K562 (cell line): ENCODE results near the gene NDUFS8. TPM values are rescaled to one million over a fixed set of nuclear protein-coding genes. Genes with fewer than 3 reads are reported as not detected.

ENCODE experiments used
- ATAC-seq: fragments of 200-7000 bp; cut with Tn5 transposase; 3 replicates; pipeline ENCODE4 v1.9.1; 2020; ENCODE audit warnings: moderate library complexity
- BruUV-seq: library from RNA; stranded (reverse); fragments of 400-500 nt; replicated peaks from 2 replicates; lab custom pipeline; 2021; lab: Mats Ljungman, UMichigan
- CTCF ChIA-PET: fragments of 300-600 bp; formaldehyde crosslinking; extraction: SDS; loops from one replicate; lab custom pipeline; 2021; ENCODE audit warnings: low intra/inter-chr PET ratio; lab: Yijun Ruan, JAX
- POLR2A ChIA-PET: fragments of 300-600, 350-650 bp; sonication (Branson Sonifier 250); formaldehyde crosslinking; extraction: SDS; loops from one replicate; lab custom pipeline; 2021; ENCODE audit warnings: antibody characterized with exemption, inconsistent platforms; lab: Yijun Ruan, JAX
- DNase-seq, 4 experiments: peaks; one replicate each; pipeline versions ENCODE4 v3.0.0 to v3.0.0-alpha.2; 2011 to 2018; ENCODE audit warnings: low spot score in 3 of 4, mixed read lengths in 3 of 4; ENCODE audit errors: extremely low read depth in 1 of 4
- FAIRE-seq: peaks from 2 replicates; lab custom pipeline; 2011; peaks lifted over from hg19 to GRCh38; lab: Jason Lieb, UNC
- H2AFZ ChIP-seq: 2 replicates; pipeline ENCODE4 v1.6.0; 2011; ENCODE audit warnings: low read depth, low read length, control low read depth, inconsistent platforms
- H3K27ac ChIP-seq: fragments of 200-600 bp; 3 replicates; pipeline ENCODE4 v1.8.0; 2011; ENCODE audit warnings: low read depth, mild to moderate bottlenecking, control low read depth, inconsistent platforms, low read length, moderate library complexity, mixed read lengths; ENCODE audit errors: extremely low read depth
- H3K27me3 ChIP-seq, 2 experiments: fragments of 300-600 bp in 1 of 2; 2 replicates in 1 of 2; 3 replicates in 1 of 2; pipeline versions ENCODE4 v1.6.0 to v1.8.0; 2011; ENCODE audit warnings: inconsistent platforms in 2 of 2, low read length in 2 of 2, mild to moderate bottlenecking in 1 of 2, mixed read lengths in 1 of 2, moderate library complexity in 1 of 2; ENCODE audit not compliant: control insufficient read depth in 2 of 2, insufficient read depth in 2 of 2
- H3K36me3 ChIP-seq: fragments of 300-600 bp; 3 replicates; pipeline ENCODE4 v1.8.0; 2011; ENCODE audit warnings: mild to moderate bottlenecking, low read length, inconsistent platforms; ENCODE audit not compliant: control insufficient read depth, insufficient read depth
- H3K4me1 ChIP-seq, 2 experiments: fragments of 200-600 bp in 1 of 2; replicated peaks in 1 of 2; 2 replicates in 1 of 2; 3 replicates in 1 of 2; pipeline versions ENCODE4 v1.5.1 to v1.8.0; 2011; ENCODE audit warnings: inconsistent platforms in 2 of 2, low read length in 2 of 2, mild to moderate bottlenecking in 1 of 2, mixed read lengths in 1 of 2, moderate library complexity in 1 of 2; ENCODE audit not compliant: control insufficient read depth in 2 of 2, insufficient read depth in 2 of 2
- H3K4me2 ChIP-seq: 2 replicates; pipeline ENCODE4 v1.6.1; 2011; ENCODE audit warnings: low read length, control low read depth, inconsistent platforms, mixed read lengths; ENCODE audit not compliant: insufficient read depth
- H3K4me3 ChIP-seq: fragments of 200-600 bp; sonication (generic), shearing (Covaris generic); 2 replicates; pipeline ENCODE4 v1.5.1; 2016; ENCODE audit warnings: control low read depth, inconsistent platforms
- H3K79me2 ChIP-seq: fragments of 200-600 bp; 3 replicates; pipeline ENCODE4 v1.8.0; 2011; ENCODE audit warnings: low read length, inconsistent platforms; ENCODE audit not compliant: control insufficient read depth, insufficient read depth
- H3K9ac ChIP-seq, 2 experiments: 2 replicates each; pipeline versions ENCODE4 v1.6.0 to v1.6.1; 2011; ENCODE audit warnings: low read depth in 2 of 2, low read length in 2 of 2, control low read depth in 1 of 2, inconsistent platforms in 1 of 2, mild to moderate bottlenecking in 1 of 2, mixed read lengths in 1 of 2; ENCODE audit not compliant: insufficient read depth in 1 of 2
- H3K9me1 ChIP-seq: one replicate; pipeline ENCODE4 v1.6.0; 2011; ENCODE audit warnings: inconsistent platforms, mild to moderate bottlenecking, low read length, moderate library complexity; ENCODE audit not compliant: control insufficient read depth, insufficient read depth
- H3K9me3 ChIP-seq: replicated peaks from 2 replicates; pipeline ENCODE4 v1.5.1; 2011; ENCODE audit warnings: low read depth, low read length, inconsistent platforms; ENCODE audit not compliant: control insufficient read depth, insufficient read depth
- H4K20me1 ChIP-seq: replicated peaks from 2 replicates; pipeline ENCODE4 v1.6.1; 2011; ENCODE audit warnings: low read length, inconsistent platforms, mixed read lengths; ENCODE audit not compliant: control insufficient read depth, insufficient read depth
- DACH1 ChIP-seq: fragments of 450-650 bp; IDR thresholded peaks from 2 replicates; pipeline ENCODE4 v1.6.1; 2018; ENCODE audit not compliant: partially characterized antibody
- DIDO1 ChIP-seq: fragments of 450-650 bp; IDR thresholded peaks from 2 replicates; pipeline ENCODE4 v1.6.1; 2016; ENCODE audit warnings: low read depth, missing biosample characterization, missing genetic modification characterization
- EP400 ChIP-seq: fragments of 450-650 bp; IDR thresholded peaks from 2 replicates; pipeline ENCODE4 v1.6.1; 2017; ENCODE audit warnings: antibody characterized with exemption, mild to moderate bottlenecking, moderate library complexity
- NFATC3 ChIP-seq: fragments of 450-650 bp; IDR thresholded peaks from 2 replicates; pipeline ENCODE4 v1.6.1; 2017; ENCODE audit warnings: mild to moderate bottlenecking
- PPARD ChIP-seq: fragments of 250-450 bp; sonication (Bioruptor Pico); IDR thresholded peaks from 2 replicates; pipeline ENCODE4 v1.8.0; 2022; ENCODE audit warnings: inconsistent platforms, mild to moderate bottlenecking, moderate library complexity
- PYGO2 ChIP-seq: fragments of 450-650 bp; IDR thresholded peaks from 2 replicates; pipeline ENCODE4 v1.6.1; 2016; ENCODE audit warnings: mild to moderate bottlenecking, missing genetic modification characterization, moderate library complexity, missing compliant biosample characterization
- SRSF1 ChIP-seq: fragments of 200-400 bp; formaldehyde crosslinking; IDR thresholded peaks from 2 replicates; pipeline ENCODE4 v1.6.1; 2017; ENCODE audit warnings: mild to moderate bottlenecking, low read depth, low read length, moderate library complexity
- ZBTB8A ChIP-seq: fragments of 450-650 bp; IDR thresholded peaks from 2 replicates; pipeline ENCODE4 v1.6.1; 2018; ENCODE audit warnings: mild to moderate bottlenecking, moderate library complexity; ENCODE audit not compliant: partially characterized antibody
- ZNF24 ChIP-seq: fragments of 450-650 bp; IDR thresholded peaks from 2 replicates; pipeline ENCODE4 v1.6.1; 2016
- ZNF274 ChIP-seq: IDR thresholded peaks from 2 replicates; pipeline ENCODE4 v1.6.1; 2011; ENCODE audit warnings: low read depth, mild to moderate bottlenecking, low read length, moderate library complexity, borderline replicate concordance
- ZNF778 ChIP-seq: fragments of 450-650 bp; formaldehyde crosslinking; IDR thresholded peaks from 2 replicates; pipeline ENCODE4 v1.4.0; 2020; ENCODE audit warnings: mild to moderate bottlenecking, moderate library complexity
- WGBS: fragments of 100-300 bp; shearing (Covaris generic); methylation state at CpG from one replicate; pipeline ENCODE4 v1.1.6; 2016; ENCODE audit warnings: low coverage, mixed read lengths; ENCODE audit not compliant: insufficient coverage; ENCODE audit errors: missing lambda C conversion rate; 5-methylcytosine and 5-hydroxymethylcytosine counted together
- in situ Hi-C: fragments of 300-500 bp; cut with MboI; formaldehyde crosslinking; loops from 4 replicates; pipeline ENCODE4 v1.15.0; 2018; ENCODE audit warnings: inconsistent platforms, mixed read lengths
- intact Hi-C: fragments of 100-400 bp; cut with micrococcal nuclease; formaldehyde crosslinking; loops from 2 replicates; pipeline ENCODE4 v1.14.2; 2022
- polyA plus RNA-seq, 8 experiments: library from polyadenylated mRNA; depleted of rRNA in 4 of 8; stranded (reverse) in 5 of 8; unstranded in 3 of 8; fragments of >200 nt; fragmentation: Nextera tagmentation in 2 of 8; fragmentation: Illumina TruSeq in 1 of 8; extraction: Ambion mirVana in 2 of 8; extraction: Trizol in 1 of 8; gene quantifications; 2 replicates each; pipeline versions ENCODE4 v1.2.1 to v1.2.3, GENCODE V29; 2011 to 2014; ENCODE audit warnings: inconsistent platforms in 1 of 8, missing spikeins in 1 of 8
- total RNA-seq, 7 experiments: library from RNA; depleted of rRNA in 6 of 7; stranded (reverse); fragments of >200 nt in 6 of 7; fragmentation: Illumina TruSeq in 2 of 7; extraction: Trizol in 2 of 7; gene quantifications; 2 replicates each; pipeline versions ENCODE4 v1.2.1 to v1.2.3, GENCODE V29; 2011 to 2021; ENCODE audit warnings: low replicate concordance in 1 of 7
- TF ChIP-seq, protein P1 (sequence below): fragments of 250-450 bp; sonication (Bioruptor Pico); IDR thresholded peaks from 2 replicates; pipeline ENCODE4 v1.5.0; 2021
- TF ChIP-seq, protein P2 (sequence below), 2 experiments: fragments of 150-350 bp in 1 of 2; IDR thresholded peaks; 2 replicates each; pipeline ENCODE4 v1.6.1; 2012 to 2016; ENCODE audit warnings: low read depth in 2 of 2, low read length in 2 of 2, mild to moderate bottlenecking in 1 of 2, moderate library complexity in 1 of 2

The NDUFS8 gene
- total and polyA plus RNA-seq, 9 of the 15 experiments (the other 6 are each of a cell fraction or from before 2014, with no cell fraction given), result 36.5 to 351 (median 101) TPM

DNA sequence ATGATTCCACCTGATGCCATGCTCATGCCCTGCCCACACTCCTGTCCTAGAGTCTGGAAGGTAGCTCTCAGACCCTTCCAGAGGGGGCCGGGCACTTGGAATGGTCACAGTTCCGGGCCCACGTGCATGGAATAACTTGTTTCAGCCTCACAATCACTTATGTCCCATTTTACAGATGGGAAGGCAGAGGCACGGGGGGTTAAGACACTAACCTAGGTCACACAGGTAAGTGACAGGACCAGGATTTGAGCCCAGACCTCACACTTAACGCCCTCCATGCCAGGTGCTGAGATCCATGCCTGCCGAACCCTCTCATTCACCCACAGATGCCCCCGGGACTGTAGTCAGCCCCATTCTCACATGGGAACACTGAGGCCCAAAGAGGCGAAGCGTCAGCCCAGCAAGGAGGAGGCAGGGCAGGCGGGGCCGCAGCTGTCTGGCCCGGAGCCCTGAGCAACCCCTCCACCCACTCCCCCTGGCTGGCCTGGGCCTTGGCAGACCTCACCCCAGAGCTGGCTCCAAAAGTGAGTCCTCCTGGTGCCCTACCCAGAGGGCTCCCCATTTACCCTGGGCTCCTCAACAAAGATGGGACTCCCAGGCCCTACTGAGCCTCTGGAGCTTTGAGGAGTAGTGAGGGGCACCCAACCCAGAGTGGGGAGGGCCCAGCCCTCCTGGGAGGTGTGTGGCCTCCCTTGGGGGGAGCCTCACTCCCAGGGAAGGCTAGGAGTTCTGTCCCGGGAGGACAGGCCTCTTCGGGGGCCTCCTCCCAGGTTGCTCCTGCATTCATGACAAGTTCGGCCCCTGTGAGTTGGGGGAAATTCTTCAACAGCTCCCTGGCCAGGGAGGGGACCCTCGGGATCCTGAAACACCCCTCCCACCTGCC is 22.7 kb upstream of the NDUFS8 start:
- no peak for ATAC-seq
- ChIA-PET CTCF (interaction anchor here (0.7 kb wide), 1 partner anchor 43 kb away, joined by 3 read pairs; no protein-coding TSS in a partner anchor), POLR2A (interaction anchor here (1.3 kb wide), 1 partner anchor 11 kb away, joined by 6 read pairs; no protein-coding TSS in a partner anchor)
- Histone ChIP-seq H3K9me3 (no peaks in the 10 kb centered on the region), H3K27me3 (no peaks in the 10 kb centered on the region), H3K27ac (no peak overlapping the region), H3K9me1 (no peaks in the 10 kb centered on the region), H3K4me2 (no peak overlapping the region), H3K9ac (no peak overlapping the region), H4K20me1 (no peaks in the 10 kb centered on the region), H3K79me2 (no peaks in the 10 kb centered on the region), H2AFZ (no peak overlapping the region), H3K36me3 (no peaks in the 10 kb centered on the region), H3K4me3 (no peak overlapping the region), H3K4me1 (peaks cover 31 to 65% of the 10 kb centered on the region in 2 experiments)
- DNase-seq, result no peak
- intact Hi-C loops (loop anchor here (5.0 kb wide), 1 partner anchor 290 kb away; no protein-coding TSS in a partner anchor), in situ Hi-C loops (no loop called here)
- no TSS peak for BruUV-seq
- WGBS, result 46% methylated on average over 15 of the region's 16 CpGs
- no peak for FAIRE-seq
- TF ChIP-seq ZNF274, result no peak
- no peak for TF ChIP-seq ZNF778 (CRISPR knock-in tag)
- no peak for TF ChIP-seq EP400
- no peak for TF ChIP-seq NFATC3
- no peak for TF ChIP-seq PPARD (CRISPR knock-in tag)
- TF ChIP-seq, protein P1, sequence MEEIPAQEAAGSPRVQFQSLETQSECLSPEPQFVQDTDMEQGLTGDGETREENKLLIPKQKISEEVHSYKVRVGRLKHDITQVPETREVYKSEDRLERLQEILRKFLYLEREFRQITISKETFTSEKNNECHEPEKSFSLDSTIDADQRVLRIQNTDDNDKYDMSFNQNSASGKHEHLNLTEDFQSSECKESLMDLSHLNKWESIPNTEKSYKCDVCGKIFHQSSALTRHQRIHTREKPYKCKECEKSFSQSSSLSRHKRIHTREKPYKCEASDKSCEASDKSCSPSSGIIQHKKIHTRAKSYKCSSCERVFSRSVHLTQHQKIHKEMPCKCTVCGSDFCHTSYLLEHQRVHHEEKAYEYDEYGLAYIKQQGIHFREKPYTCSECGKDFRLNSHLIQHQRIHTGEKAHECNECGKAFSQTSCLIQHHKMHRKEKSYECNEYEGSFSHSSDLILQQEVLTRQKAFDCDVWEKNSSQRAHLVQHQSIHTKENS (CRISPR knock-in tag), result no peak
- TF ChIP-seq, protein P2, sequence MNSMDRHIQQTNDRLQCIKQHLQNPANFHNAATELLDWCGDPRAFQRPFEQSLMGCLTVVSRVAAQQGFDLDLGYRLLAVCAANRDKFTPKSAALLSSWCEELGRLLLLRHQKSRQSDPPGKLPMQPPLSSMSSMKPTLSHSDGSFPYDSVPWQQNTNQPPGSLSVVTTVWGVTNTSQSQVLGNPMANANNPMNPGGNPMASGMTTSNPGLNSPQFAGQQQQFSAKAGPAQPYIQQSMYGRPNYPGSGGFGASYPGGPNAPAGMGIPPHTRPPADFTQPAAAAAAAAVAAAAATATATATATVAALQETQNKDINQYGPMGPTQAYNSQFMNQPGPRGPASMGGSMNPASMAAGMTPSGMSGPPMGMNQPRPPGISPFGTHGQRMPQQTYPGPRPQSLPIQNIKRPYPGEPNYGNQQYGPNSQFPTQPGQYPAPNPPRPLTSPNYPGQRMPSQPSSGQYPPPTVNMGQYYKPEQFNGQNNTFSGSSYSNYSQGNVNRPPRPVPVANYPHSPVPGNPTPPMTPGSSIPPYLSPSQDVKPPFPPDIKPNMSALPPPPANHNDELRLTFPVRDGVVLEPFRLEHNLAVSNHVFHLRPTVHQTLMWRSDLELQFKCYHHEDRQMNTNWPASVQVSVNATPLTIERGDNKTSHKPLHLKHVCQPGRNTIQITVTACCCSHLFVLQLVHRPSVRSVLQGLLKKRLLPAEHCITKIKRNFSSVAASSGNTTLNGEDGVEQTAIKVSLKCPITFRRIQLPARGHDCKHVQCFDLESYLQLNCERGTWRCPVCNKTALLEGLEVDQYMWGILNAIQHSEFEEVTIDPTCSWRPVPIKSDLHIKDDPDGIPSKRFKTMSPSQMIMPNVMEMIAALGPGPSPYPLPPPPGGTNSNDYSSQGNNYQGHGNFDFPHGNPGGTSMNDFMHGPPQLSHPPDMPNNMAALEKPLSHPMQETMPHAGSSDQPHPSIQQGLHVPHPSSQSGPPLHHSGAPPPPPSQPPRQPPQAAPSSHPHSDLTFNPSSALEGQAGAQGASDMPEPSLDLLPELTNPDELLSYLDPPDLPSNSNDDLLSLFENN (IDR thresholded peaks at IDR 0.05; ENCODE audit: low read depth in 2 of 2, low read length in 2 of 2), result no peak
- peak; percentile 90 for TF ChIP-seq ZNF24
- TF ChIP-seq PYGO2, result no peak
- TF ChIP-seq DACH1, result no peak
- TF ChIP-seq ZBTB8A, result no peak
- TF ChIP-seq DIDO1 (tag), result no peak
- TF ChIP-seq SRSF1, result no peak
